ENCODE measurements around the gene SRC.

Gene SRC

DNA sequence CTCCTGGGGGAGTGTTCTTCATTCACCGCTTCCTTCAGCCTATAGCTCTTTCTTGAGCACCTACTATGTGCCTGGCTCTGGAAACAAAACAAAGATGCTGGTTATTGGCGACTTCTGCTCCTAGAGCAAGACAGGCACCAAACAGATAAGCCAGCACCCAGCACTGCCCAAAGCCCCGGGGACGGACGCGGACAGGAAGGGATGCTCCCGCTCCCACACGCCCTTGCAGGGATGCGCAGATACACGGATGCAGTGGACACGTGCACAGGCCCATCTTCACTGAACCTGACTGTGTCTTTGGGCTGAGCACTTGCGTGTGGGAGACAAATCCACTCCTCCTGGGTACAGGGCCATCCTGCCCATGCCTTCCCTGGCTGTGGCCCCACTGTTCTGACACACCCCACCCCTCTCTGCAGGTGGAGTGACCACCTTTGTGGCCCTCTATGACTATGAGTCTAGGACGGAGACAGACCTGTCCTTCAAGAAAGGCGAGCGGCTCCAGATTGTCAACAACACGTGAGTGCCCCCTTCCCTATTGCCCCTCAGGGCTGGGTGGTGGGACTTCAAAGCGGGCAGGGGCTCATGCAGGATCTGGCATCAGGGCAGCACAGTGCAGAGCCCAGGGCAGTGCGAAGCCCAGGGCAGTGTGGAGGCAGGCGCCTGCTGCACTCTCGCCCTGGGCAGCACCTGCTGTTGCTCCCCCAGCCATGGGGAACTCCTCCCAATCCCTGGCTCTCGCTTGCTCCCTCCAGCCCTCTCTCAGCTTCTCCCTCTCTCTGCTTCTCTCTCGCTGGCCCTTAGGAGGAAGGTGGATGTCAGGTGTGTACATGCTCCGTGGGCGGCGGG, 39.9 kb downstream of the SRC start:
- DNase-seq, result no peak

DNA sequence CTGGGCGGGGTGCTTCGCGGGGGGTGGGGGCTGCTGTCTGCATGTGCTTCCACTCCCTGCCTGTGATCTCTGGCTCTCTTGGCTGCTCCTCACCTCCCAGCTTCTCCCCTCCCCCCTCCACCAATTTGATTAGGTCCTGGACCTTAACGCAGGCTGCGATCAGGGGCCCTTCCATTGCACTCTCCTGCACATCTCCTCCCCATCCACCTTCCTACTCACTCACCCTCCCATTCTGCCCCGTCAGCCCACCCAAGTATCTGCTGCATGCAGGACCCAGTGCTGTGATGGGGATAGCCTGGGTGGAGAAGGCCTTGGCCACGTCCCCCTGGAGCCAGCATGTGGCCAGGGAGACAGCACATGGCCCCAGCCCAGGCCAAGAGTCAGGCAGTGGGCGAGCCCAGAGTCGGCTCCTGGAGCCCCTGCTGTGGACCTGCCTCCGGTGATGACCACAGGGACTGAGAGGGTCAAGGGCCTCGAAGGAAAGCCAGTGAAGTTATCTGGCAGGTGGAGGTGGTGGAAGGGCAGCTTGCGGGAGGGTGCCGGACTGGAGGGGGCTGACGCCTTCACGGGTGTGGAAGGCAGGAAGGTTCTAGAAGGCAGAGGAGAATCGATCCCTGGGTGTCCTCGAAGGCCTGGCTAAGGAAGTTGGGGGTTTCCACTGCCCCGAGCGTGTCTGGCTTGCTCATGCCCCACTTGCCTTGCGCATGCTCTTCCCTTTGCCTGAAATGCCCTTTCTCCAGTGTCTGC, 40.7 kb downstream of the SRC start:
- no peak for DNase-seq

DNA sequence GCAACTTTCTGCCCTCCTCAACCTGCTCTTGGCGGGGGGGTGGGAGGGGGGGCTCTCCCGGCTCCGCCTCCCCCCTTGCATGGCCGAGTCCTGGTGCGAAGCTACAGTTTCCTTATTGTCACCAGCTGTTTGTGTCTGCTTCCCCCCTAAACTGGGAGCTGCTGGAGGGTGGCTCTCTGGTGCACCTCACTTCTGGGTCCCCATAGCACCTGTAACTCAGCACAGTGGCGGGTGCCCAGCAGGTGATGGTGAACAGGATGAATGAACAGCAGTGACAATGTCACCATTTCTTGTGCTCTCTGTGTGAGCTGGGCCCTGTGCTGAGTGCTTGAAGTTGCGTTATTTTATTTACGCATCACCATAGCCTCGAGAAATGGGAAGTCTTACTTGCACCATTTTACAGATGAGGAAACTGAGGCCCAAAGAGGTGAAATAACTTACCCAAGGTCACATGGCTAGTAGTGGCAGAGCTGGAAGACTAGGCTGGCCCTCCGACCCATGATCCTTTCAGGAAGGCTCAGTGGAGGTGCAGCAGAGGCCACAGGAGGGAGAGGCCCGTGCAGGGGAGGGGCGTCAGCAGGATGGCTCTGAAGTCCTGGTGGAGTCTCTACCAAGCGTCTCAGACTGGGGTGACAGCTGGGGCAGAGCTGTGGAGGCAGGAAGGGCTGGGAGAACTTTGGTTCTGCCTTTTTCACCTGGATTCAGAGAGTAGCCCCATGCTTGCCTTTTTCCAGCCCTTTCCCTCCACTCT, 41.8 kb downstream of the SRC start:
- DNase-seq, result no peak

DNA sequence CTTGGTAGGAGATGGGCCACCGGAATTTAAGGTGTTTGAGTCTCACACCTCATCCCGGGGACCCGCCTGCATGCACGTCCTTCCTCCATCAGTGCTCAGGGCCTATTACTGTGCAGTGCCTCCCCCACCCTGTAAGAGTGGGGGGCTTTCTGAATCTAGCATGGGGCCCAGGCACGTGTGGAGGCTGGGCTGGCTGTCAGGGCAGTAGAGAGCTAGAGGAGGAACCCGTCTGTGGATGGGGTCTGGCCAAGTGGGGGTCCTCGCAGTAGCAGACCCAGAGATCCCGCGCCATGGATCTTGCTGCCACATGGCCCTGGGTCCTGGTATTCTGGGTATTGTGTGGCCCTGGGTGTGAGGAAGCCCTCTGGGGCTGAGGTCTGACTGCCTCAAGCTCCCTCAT, 42.9 kb downstream of the SRC start:
- no peak for DNase-seq

DNA sequence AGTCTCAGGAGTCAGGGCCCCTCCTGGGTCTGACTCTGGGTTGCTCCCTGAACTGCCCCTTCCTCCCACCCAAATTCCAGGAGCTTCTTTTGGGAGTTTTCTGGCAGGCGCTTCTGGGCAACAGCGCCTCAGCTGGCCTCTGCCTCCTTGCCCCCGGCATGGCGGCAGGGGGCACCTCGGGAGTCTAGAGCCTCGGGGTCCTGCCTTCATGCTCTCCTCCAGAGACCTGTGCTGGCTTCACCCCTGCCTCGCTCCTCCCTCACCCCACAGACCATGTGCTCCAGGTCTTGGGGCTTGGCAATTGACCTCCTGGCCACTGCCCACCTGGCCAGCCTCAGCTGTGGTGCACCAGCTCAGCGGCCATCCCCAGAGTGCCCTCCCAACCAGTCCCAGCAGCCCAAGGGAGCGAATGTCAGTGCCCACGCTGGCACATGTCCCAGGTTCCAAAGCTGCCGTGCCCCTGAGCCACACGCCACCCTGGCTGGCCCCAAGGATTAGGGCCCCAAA, 43.4 kb downstream of the SRC start:
- no peak for DNase-seq

DNA sequence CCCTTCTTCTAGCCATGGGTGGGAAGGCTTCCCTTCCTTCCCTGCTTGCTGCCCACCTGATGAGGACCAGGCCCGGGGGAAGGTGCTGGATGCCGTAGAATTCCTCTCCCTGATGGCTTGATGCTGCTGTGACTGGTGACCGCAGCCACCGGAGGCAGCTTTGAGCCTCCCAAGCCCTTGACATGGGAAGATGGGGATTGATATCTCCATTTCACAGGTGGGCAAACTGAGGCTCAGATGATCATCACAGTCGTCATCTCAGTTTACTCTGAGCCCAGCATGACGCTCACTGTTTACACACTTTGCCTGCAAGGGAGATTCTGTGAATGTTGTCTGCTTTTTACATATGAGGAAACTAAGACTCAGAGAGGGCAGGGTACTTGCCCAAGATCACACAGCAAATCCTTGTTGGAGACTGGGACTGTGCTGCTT, 43.9 kb downstream of the SRC start:
- no peak for DNase-seq

DNA sequence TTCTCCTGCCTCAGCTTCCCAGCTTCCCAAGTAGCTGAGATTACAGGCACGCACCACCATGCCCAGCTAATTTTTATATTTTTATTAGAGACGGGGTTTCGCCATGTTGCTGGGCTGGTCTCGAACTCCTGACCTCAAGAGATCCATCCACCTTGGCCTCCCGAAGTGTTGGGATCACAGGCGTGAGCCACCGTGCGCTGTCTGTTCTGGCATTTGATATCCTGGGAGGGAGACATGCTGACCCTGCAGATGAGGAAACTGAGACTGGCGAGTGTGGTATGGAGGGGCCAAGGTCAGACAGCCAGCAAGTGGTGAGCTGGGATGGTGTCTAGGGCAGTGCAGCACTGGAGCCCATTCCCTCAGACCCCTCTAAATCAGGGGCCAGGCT, 44.6 kb downstream of the SRC start:
- no peak for DNase-seq

DNA sequence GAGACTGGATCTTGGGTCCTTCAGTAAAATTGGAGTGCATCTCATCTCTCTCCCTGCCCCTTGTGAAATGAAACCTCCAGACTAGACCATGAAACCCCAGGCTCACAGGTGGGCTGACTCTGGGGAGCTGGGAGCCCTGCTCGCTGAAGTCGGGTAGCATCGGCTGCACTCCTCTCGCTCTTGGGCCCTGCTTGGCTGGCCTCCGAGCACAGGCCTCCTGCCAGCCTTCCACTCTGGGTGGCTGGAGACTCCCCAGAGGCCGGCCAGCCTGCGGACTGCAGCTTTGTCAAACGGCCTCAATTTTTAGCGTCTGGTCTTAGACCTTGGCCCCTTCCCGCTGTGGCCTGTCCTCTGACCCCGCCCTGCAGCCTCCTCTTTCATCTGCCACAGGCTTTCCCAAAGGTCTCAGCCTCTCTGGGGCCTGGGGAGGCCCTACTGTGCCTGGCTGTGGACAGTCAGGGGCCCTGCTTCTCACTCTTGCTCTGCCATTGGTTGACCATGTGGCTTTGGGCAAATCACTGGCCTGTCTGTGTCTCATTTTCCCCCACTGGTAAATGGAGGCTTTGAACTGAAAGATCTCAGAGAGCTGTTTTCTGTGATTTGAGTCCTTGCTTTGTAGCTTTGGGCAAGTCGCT, 45.1 kb downstream of the SRC start:
- DNase-seq, result no peak

DNA sequence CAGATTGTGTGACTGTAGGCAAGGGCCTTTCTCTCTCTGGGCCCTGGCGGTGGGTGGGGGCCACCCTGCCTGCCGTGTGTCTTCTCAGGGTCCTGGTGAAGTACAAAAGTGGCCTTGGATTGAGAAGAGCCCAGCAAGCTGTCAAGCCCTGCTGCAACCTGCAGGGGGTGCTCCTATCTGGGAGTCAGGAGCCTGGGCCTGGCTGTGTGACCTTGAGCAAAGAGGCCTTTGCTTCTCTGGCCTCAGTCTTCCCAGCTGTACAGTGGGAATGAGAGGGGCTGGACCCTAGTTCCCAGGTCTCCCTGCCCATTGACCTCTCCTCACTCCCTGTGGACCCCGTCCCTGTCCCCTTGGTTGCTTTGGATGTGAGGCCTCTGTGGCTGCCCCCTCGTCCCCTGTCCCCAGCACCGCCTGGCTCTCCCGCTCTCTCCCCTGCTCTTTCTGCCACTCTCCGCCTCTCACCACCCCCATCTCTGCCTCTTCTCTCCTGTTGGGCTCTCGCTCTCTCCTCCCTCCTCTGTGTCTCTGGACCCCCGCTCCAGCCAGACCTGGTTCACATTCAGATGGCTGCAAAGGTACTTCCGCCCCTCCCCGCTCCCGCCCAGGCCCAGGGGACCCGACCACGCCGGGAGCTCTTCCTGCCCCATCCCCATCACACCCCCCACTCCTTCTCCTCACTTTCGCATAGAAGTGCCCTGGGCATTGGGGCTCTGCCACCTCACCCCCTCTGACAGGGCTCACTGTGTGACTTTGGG, 46.7 kb downstream of the SRC start:
- DNase-seq, result peak; percentile 76

DNA sequence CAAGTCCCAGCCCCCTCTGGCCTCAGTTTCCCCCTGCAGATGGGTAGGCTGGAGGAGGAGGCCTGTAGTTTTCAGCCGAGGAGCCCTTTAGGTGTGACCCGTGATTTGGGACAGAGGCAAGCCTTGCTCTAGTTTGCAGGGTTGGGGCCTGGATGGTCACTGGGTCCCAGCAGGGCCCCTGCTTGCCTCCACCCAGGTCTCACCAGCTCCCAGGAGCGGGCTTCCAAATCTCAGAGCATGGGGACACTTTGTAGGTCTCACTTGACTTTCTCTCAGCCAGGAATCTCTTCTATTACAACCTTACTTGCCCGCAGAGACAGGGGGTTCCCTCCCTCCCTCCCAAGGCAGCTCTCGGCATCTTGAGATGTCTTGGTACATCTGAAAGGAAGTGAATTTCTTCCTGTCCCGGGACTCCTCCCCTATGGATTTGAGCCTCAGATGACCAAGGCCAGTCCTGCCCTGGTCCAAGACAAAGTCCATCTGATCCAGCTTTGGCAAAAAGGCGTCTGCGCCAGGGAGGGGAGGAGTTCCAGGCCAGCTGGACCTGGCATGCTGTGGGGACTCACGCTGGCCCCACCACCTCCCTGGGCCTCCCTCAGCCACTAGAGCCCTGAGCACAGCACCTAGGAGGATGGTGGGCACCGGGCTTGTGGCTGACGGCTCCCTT, 47.4 kb downstream of the SRC start:
- DNase-seq, result no peak

DNA sequence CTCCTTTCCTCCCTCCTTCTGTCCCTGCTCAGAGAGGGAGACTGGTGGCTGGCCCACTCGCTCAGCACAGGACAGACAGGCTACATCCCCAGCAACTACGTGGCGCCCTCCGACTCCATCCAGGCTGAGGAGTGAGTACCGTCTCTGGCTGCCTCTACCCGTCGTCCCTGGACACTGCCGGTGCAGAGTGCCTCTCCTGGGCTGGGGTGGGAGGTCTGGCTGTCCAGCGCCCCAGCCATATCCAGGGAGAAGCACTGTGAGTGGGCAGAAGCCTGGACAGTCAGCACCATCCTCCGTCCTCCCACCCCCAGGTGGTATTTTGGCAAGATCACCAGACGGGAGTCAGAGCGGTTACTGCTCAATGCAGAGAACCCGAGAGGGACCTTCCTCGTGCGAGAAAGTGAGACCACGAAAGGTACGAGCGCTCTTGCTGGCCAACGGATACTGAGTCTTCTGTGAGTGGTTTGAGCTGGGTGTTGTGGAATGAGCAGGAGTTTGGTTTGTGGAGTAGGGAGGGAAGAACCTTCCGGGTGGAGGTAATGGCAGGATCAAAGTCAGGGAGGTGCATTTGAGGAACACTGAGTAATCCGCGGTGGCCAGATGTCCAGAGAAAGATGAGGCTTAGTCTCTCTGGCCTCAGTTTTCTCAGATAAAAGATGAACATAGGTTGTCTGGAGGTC, 48.1 kb downstream of the SRC start:
- DNase-seq, result no peak

DNA sequence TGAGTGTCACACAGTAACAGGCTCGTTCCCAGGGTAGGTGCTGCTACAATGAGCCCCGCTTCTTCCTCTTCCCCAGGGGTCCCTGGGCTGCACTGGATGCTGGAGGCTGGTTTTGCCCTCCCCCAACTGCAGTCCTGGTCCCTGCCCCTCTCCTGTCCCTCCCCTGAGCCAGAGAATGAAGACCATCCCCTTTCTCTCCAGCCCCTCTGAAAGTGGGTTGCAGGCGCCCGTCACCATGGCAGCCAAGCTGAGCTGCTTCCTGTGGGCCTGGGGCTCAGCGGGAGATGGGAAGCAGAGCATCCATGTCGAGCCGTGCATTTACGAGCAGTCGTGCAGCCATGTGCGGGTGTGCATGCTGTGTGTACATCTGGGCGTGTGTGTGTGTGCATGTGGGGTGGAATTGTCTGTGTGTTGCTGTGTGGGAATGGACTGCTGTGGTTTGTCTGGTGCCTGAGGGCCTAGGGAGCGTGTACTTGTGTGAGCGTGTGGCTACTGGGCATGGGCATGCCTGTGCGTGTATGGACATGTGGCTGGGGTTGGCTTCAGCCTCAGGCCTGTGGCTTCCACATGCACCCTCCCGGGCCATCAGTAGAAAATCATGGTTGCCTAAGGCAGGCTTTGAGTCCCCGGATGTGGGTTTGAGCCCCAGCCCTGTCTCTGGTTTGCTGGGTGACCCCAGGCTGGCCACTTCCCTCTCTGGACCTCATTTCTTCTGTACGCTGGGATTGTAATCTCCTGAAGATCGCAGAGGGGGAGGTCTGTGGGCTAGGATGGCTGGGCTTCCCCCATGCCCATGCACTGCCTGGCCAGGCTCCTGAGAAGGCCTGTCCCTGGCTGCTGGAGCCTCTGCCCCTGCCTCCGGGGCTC, 48.8 kb downstream of the SRC start:
- peak; percentile 53 for DNase-seq

DNA sequence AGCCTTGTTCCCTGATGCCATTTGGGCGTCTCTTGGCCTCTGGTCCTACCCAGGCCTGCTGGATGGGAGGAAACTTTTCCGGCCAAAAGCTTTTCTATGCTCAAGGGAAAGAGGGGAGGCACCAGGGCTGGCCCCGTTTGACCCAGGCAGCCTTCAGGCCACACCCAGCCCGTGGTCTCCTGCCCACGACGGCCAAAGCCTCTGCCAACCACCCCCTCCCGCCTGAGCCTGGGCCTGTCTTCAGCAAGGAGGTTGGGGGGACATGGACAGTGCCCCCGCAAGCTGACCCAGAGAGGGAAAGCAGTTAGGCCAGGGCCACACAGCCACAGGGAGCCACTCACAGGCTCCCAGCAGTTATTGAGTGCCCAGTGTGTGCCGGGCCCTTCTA, 49.5 kb downstream of the SRC start:
- peak; percentile 49 for DNase-seq

DNA sequence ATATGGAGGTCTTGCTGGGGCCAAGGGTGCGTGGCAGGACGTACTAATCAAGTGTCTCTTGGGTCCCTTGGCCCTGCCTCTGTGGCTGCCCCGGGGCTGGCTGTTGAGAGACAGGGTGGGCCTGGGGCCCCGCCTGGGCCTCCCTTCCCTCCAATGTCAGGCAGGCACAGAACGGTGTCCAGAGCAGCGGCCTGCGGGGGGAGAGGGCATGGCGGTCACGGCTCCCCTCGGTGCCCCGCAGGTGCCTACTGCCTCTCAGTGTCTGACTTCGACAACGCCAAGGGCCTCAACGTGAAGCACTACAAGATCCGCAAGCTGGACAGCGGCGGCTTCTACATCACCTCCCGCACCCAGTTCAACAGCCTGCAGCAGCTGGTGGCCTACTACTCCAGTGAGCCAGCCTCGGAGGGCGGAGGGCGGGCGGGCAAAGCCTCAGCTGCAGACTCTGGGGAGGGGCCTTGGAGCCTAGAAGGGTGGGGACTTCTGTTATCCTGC, 50.0 kb downstream of the SRC start:
- peak; percentile 76 for DNase-seq

DNA sequence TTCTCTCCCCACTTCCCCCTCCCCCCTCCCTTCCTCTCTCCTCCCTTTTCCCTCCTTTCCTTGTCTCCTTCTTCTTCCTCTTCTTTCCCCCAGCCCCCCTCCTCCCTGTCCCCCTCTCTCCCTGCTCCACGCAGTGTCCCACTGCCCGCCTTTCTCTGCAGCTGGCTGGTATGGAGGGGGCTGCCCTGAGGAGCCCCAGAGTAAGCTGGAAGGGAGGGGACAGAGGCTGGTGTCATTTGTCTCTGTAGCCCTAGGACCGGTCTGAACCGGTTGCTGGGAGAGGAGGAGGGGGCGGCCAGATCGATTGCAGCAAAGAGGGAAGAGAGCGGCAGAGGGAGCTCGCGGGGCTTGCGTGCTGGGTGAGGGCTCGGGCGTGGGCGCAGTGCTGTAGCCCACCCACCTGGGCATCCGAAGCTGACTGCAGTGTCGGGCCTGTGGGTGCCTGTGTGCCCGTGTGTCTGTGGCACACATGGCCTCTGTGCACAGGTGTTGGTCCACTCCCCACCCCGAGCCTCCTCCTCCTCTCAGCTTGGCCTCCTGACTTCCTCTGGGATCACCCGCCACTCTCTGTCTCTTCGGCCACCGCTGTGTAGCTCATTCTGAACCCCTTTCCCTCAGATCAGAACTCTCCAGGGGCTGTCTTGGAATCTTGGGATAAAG, 50.6 kb downstream of the SRC start:
- peak; percentile 48 for DNase-seq

DNA sequence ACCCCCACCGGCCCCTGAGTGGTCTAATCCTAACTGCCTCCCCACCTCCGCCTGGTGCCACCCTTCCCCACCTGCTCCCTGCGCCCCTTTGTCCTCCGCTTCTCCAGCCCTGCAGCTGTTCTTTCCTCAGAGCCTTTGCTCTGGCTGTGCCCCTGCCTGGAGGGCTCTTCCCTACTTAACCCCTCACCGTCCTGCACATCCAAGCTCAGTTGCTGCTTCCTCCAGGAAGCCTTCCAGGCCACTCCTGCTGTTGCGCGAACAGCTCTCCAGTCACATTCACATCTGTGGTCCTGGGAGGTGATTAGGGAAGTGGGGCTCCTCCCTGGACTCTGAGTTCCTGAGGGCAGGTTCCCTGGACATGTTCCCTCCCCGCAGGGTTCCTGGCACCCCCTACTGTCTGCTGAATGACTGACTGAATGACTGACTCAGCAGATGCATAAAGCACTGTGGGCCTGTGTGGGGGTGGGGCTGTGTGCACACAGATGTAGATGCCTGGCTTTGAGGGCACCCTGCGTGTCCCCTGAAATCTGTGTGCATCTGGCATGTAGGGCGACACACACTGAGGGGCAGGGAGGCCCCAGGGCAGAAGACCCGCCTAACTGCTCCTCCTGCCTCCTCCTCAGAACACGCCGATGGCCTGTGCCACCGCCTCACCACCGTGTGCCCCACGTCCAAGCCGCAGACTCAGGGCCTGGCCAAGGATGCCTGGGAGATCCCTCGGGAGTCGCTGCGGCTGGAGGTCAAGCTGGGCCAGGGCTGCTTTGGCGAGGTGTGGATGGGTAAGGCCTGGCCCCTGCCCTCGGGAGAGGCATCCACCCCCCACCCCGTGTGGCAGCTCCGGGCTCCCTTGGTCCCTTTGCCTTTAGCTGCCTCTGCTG, 51.4 kb downstream of the SRC start:
- peak; percentile 47 for DNase-seq

DNA sequence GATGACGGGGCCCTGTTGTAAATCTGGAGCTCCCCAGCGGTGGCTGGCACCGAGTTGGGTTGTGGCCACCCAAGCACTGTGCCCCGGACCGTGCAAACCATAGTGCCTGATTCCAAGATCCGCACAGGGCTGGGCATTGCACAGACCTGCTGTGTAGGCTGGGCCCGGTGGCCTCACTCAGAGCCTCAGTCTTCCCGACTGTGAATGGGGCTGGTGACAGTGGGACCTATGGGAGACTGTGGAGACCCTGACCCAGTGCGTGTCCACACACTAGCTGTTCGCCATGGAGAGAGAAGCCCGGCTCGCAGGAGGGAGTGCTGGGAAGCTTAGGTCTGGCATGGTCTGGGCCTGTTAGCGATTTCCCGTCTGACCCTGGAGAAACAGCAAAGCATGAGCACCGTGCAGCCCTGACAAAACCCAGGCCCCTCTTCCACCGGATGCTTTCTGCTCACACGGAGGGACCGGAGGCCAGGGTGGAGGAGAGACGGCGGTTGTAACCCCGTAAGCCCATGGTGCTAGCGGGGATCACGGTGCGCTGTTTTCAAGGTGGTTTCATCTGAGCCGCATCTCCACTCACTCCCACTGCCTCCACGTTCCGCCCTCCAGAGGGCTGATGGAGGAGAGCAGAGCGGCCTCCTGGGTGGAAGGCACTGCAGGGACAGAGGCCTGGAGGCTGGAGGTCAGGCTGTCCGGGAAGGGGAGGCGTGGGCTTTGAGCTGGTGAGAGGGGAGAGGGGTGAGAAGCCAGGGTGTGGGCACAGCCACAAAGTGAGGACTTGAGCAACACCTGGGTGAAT, 52.2 kb downstream of the SRC start:
- no peak for DNase-seq

Measured in hematopoietic multipotent progenitor cell treated with erythropoietin and hydrocortisone succinate and interleukin-3 and kit ligand, for 4 days (in vitro differentiated cells).